Liver (tissue), 9 donors: ENCODE data around the gene ZNF496. TPM values are rescaled to one million over a fixed set of nuclear protein-coding genes. Genes with fewer than 3 reads are reported as not detected.
A peak's percentile ranks its signal among the peaks of the same experiment; 100 is the strongest.

Source experiments
- DNase-seq: peaks from one replicate; pipeline ENCODE4 v3.0.0-alpha.2; 2017; ENCODE audit warnings: low spot score
- H3K27ac ChIP-seq, 2 donors: one replicate each; pipeline ENCODE4 v1.7.0; 2013; ENCODE audit warnings: inconsistent platforms in 2 of 2, low read length in 2 of 2, control low read depth in 1 of 2, low read depth in 1 of 2, mild to moderate bottlenecking in 1 of 2
- H3K27me3 ChIP-seq, 4 donors: one replicate each; pipeline versions ENCODE4 v1.6.1 to v1.7.0; 2013; ENCODE audit warnings: low read length in 3 of 4, inconsistent platforms in 1 of 4, mild to moderate bottlenecking in 1 of 4, moderate library complexity in 1 of 4; ENCODE audit not compliant: control insufficient read depth in 4 of 4, insufficient read depth in 4 of 4
- H3K36me3 ChIP-seq, 4 donors: one replicate each; pipeline versions ENCODE4 v1.6.1 to v1.7.0; 2013; ENCODE audit warnings: low read length in 3 of 4, mild to moderate bottlenecking in 3 of 4, low read depth in 1 of 4, moderate library complexity in 1 of 4; ENCODE audit not compliant: control insufficient read depth in 4 of 4, insufficient read depth in 3 of 4
- H3K4me1 ChIP-seq, 4 donors: one replicate each; pipeline versions ENCODE4 v1.6.1 to v1.7.0; 2013; ENCODE audit warnings: low read length in 3 of 4, mild to moderate bottlenecking in 3 of 4, moderate library complexity in 1 of 4; ENCODE audit not compliant: control insufficient read depth in 4 of 4, insufficient read depth in 4 of 4
- H3K4me3 ChIP-seq, 3 donors: one replicate each; pipeline versions ENCODE4 v1.6.1 to v1.7.0; 2013; ENCODE audit warnings: low read length in 3 of 3, control low read depth in 1 of 3, low read depth in 1 of 3, mild to moderate bottlenecking in 1 of 3
- H3K9ac ChIP-seq, 2 donors: one replicate each; pipeline ENCODE4 v1.7.0; 2013; ENCODE audit warnings: low read length in 2 of 2, mild to moderate bottlenecking in 2 of 2, moderate library complexity in 2 of 2, control low read depth in 1 of 2, low read depth in 1 of 2
- H3K9me3 ChIP-seq, 4 donors: one replicate each; pipeline versions ENCODE4 v1.6.1 to v1.7.0; 2013; ENCODE audit warnings: low read length in 3 of 4; ENCODE audit not compliant: control insufficient read depth in 4 of 4
- CTCF ChIP-seq: fragments of 150-350 bp; IDR thresholded peaks from 2 replicates; pipeline ENCODE4 v1.5.1; 2017; ENCODE audit warnings: improper control_type of control experiment, low read depth, low read length; ENCODE audit not compliant: missing input control
- EGR1 ChIP-seq, 2 donors: IDR thresholded peaks; 2 replicates each; pipeline ENCODE4 v1.6.1; 2016 to 2018; ENCODE audit warnings: antibody characterized with exemption in 2 of 2, low read depth in 2 of 2
- FOXA1 ChIP-seq: IDR thresholded peaks from 2 replicates; pipeline ENCODE4 v1.6.1; 2016; ENCODE audit warnings: antibody characterized with exemption
- FOXA2 ChIP-seq: IDR thresholded peaks from 2 replicates; pipeline ENCODE4 v1.6.1; 2016; ENCODE audit warnings: antibody characterized with exemption
- GABPA ChIP-seq, 2 donors: IDR thresholded peaks in 1 of 2; conservative IDR thresholded peaks in 1 of 2; 2 replicates each; pipeline ENCODE4 v1.6.1; 2016; ENCODE audit warnings: antibody characterized with exemption in 2 of 2, mild to moderate bottlenecking in 1 of 2, moderate library complexity in 1 of 2
- HNF4A ChIP-seq, 2 donors: conservative IDR thresholded peaks; 2 replicates each; pipeline ENCODE4 v1.6.1; 2016; ENCODE audit warnings: antibody characterized with exemption in 2 of 2, mild to moderate bottlenecking in 2 of 2
- HNF4G ChIP-seq: IDR thresholded peaks from 2 replicates; pipeline ENCODE4 v1.6.1; 2016; ENCODE audit warnings: antibody characterized with exemption
- JUND ChIP-seq, 2 donors: IDR thresholded peaks; 2 replicates each; pipeline ENCODE4 v1.6.1; 2016; ENCODE audit warnings: antibody characterized with exemption in 2 of 2
- RAD21 ChIP-seq, 2 donors: IDR thresholded peaks; 2 replicates each; pipeline ENCODE4 v1.6.1; 2016; ENCODE audit warnings: antibody characterized with exemption in 2 of 2, mild to moderate bottlenecking in 2 of 2
- REST ChIP-seq: IDR thresholded peaks from 2 replicates; pipeline ENCODE4 v1.6.1; 2016; ENCODE audit warnings: antibody characterized with exemption, mild to moderate bottlenecking
- RXRA ChIP-seq, 2 donors: IDR thresholded peaks; 2 replicates each; pipeline ENCODE4 v1.6.1; 2017 to 2018; ENCODE audit warnings: antibody characterized with exemption in 2 of 2, mild to moderate bottlenecking in 1 of 2
- SP1 ChIP-seq: IDR thresholded peaks from 2 replicates; pipeline ENCODE4 v1.6.1; 2018; ENCODE audit warnings: antibody characterized with exemption, mild to moderate bottlenecking
- TAF1 ChIP-seq: conservative IDR thresholded peaks from 2 replicates; pipeline ENCODE4 v1.6.1; 2016; ENCODE audit warnings: antibody characterized with exemption, mild to moderate bottlenecking
- WGBS: extraction: QIAGEN DNeasy Blood & Tissue Kit; methylation state at CpG from one replicate; pipeline ENCODE4 v1.1.7; 2013; 5-methylcytosine and 5-hydroxymethylcytosine counted together
- polyA plus RNA-seq, 2 donors: library from polyadenylated mRNA; stranded (reverse) in 1 of 2; unstranded in 1 of 2; fragments of 200-250 nt in 1 of 2; fragments of >200 nt in 1 of 2; fragmentation: Nextera tagmentation in 1 of 2; extraction: Ambion mirVana in 1 of 2; gene quantifications; one replicate each; pipeline versions ENCODE4 v1.2.1 to v1.2.3, GENCODE V29; 2013 to 2015
- total RNA-seq, 2 donors: library from RNA; depleted of rRNA; stranded (reverse); fragments of >200 nt; gene quantifications; one replicate each; pipeline ENCODE4 v1.2.3, GENCODE V29; 2014
- donor health status: healthy.
- donor health status: healthy.
- donor health status: healthy.
- donor health status: healthy.
- donor health status: healthy.

The ZNF496 gene
- total and polyA plus RNA-seq, 4 donors: 0.93 to 7.5 (median 4.7) TPM

- no peak for TF ChIP-seq REST
- no peak for TF ChIP-seq GABPA (IDR thresholded peaks at IDR 0.05 in 1 of 2, conservative IDR thresholded peaks at IDR 0.05 in 1 of 2)
- TF ChIP-seq TAF1: no peak
- no peak for TF ChIP-seq HNF4G
- TF ChIP-seq JUND (IDR thresholded peaks at IDR 0.05): no peak
- no peak for TF ChIP-seq FOXA1
- no peak for TF ChIP-seq HNF4A (conservative IDR thresholded peaks at IDR 0.05)
- TF ChIP-seq FOXA2: no peak
- no peak for TF ChIP-seq SP1
Measured at GRCh38 chr1:247270003-247270402, 61.7 kb downstream of the ZNF496 start (continued).

GRCh38 chr1:247269133-247269532, 62.5 kb downstream of the ZNF496 start:
- Histone ChIP-seq H3K36me3 (peaks cover 0 to 1% (median 0%) of the 10 kb centered on the region in 4 donors), H3K9me3 (peaks cover 0 to 7% (median 2%) of the 10 kb centered on the region in 4 donors), H3K9ac (no peak overlapping the region), H3K4me3 (no peak overlapping the region), H3K27ac (no peak overlapping the region), H3K27me3 (no peaks in the 10 kb centered on the region), H3K4me1 (peaks cover 0 to 2% (median 0%) of the 10 kb centered on the region in 4 donors)
- DNase-seq: no peak
- TF ChIP-seq RXRA (IDR thresholded peaks at IDR 0.05) (no peak), EGR1 (IDR thresholded peaks at IDR 0.05; ENCODE audit: low read depth in 2 of 2) (no peak), FOXA1 (no peak), CTCF (no peak), TAF1 (no peak), HNF4A (conservative IDR thresholded peaks at IDR 0.05) (peak; percentile 57 to 71)

GRCh38 chr1:247268390-247269045, 63.1 kb downstream of the ZNF496 start:
- Histone ChIP-seq H3K27me3 (no peaks in the 10 kb centered on the region), H3K4me3 (no peak overlapping the region), H3K4me1 (peaks cover 0 to 2% (median 0%) of the 10 kb centered on the region in 4 donors), H3K9me3 (peaks cover 1 to 7% (median 2%) of the 10 kb centered on the region in 4 donors), H3K36me3 (peaks cover 0 to 1% (median 0%) of the 10 kb centered on the region in 4 donors), H3K27ac (no peak overlapping the region), H3K9ac (no peak overlapping the region)
- DNase-seq: no peak
- peak; percentile 2 for TF ChIP-seq HNF4G
- TF ChIP-seq TAF1: no peak
- TF ChIP-seq RXRA (IDR thresholded peaks at IDR 0.05): peak; percentile 24 to 68
- TF ChIP-seq RAD21 (IDR thresholded peaks at IDR 0.05): peak in 1 of 2 donors; percentile 13
- 29% methylated on average over 2 of the region's 2 CpGs for WGBS
